Limb (tissue), 2 donors: ENCODE measurements around the gene PLEKHG5.
"Not testable (repeated sequence)": the region's sequence is repeated elsewhere in the genome, so short reads cannot be mapped to it uniquely, and the experiment has no call there.

ENCODE experiments used
- DNase-seq, 2 donors: peaks; one replicate each; pipeline ENCODE4 v3.0.0-alpha.2; 2016; ENCODE audit errors: extremely low spot score in 2 of 2

The PLEKHG5 gene

GRCh38 chr1:6497215-6497866 is 5.9 kb upstream of the PLEKHG5 start:
- DNase-seq = peak in 1 of 2 donors; percentile 74

DNA sequence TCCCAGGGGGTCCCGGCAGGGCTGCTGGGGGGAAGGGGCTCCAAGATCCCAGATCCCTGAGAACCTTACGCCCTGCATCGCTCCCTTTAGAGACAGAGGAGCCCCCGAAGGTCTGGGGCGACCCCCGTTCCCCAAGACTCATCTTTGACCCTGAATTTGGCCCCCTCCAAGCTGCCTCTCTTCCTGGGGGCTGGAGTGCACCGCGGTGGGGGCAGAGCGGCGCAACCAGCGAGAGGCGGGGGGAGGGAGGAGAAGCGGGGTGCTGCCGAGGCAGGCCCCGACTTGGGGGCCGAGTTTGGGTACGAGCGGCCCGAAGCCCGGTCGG is 5.4 kb upstream of the PLEKHG5 start:
- no peak for DNase-seq

DNA sequence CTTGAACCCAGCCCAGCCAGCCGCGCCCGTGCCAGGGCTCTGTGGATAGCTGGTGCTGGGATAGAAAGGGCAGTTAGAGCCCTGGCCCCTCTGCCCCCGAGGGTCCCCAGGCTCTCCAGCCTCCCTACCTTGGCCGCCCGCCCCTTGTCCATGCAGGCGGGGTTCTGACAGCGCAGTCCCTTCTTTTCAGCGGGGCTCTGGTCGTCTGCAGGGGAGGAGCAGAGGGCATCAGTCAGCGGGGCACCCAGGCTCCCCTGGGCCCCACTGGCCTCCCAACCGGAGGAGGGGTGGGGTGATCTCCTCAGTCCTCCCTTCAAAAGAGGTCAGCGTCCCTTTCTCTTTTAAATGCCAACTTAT is 4.9 kb upstream of the PLEKHG5 start:
- DNase-seq = no peak

- no peak for DNase-seq
Observed at GRCh38 chr1:6495540-6496364, 4.3 kb upstream of the PLEKHG5 start.

GRCh38 chr1:6495041-6495441 is 3.6 kb upstream of the PLEKHG5 start:
- no peak for DNase-seq

GRCh38 chr1:6494627-6495026 is 3.2 kb upstream of the PLEKHG5 start:
- no peak for DNase-seq

GRCh38 chr1:6493834-6494223 is 2.4 kb upstream of the PLEKHG5 start:
- not testable (repeated sequence) for DNase-seq

DNA sequence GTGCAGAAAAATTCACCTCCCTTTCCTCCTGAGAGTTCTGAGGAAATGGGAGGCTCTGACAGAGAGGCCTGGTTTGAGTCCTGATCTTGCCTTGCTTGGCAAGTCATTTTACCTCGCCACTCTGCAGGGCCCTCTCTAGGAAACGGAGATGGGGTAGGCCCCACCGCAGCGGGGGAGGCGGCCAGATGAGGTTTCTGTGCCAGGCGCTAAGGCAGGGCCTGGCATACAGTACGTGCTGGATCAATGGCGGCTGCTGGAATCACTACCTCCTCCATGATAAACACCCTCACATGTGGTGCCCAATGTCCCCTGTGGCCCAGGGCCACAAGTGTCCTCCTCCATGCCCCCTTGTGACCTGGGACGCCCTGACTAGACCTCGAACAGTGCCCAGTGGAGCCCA is 499 bp upstream of the PLEKHG5 start:
- no peak for DNase-seq

- no peak for DNase-seq
Observed at GRCh38 chr1:6491081-6491449, 402 bp downstream of the PLEKHG5 start.

DNA sequence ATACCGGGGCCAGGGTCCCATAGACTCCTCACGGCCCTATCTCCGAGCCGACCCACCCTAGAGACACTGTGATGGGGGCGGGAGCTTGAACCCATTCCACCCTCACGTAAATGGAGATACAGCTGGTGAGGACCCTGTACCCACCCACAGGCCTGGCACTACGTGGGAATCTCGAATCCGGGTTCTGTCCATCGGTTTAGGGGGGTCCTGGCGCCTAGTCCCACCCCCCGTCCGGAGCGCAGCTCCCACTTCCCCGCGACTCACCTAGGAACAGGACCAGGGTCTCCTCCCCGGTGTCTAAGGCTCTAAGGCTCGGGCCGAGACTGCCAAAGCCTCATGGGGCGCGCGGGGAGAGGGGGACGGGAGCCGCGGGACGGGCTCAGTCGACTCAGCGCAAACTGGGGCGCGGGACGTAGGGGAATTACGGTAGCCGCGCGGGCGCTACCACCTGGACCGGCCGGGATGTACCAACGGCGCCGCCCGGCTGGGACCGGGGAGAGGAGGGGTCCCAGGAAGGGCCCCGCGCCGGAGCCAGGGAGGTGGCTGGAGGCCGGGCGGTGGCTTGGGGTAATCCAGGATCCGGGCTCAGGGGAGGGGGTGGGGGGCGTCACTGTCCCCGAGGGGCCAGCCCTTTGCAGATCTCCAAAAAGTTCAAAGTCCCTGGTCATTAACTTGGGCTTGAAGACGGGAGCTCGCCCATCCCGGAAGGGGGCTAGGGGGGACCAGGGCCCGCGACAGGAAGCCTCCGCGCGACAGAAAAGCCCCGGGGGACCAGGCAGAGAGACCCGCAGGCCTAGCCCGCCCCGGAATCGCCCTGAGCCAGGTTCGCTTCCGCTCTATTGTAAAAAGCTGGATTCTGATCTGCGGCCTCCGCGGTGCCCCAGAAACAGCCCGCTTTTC is 1.0 kb downstream of the PLEKHG5 start:
- DNase-seq = peak in 1 of 2 donors; percentile 81

GRCh38 chr1:6489799-6490180 is 1.7 kb downstream of the PLEKHG5 start:
- DNase-seq = peak; percentile 54 to 86

DNA sequence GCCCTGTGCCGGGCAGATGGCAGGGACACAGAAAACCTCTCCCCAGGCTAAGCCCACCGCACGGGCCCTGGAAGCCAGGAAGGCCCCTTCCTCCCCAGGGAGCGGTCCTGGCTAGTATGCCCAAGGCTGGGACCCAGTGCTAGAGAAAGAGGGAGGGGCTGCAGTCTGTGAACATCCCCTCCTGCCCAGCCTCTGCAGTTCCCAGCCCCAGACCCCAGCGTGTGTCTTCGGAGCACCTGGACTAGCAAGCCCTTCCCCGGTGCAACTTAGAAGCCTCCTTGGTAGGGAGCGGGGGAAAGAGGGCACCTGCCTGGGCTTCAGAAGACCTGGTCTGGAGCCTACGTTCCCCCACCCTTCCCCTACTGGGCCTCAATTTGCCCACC is 2.1 kb downstream of the PLEKHG5 start:
- DNase-seq = no peak

DNA sequence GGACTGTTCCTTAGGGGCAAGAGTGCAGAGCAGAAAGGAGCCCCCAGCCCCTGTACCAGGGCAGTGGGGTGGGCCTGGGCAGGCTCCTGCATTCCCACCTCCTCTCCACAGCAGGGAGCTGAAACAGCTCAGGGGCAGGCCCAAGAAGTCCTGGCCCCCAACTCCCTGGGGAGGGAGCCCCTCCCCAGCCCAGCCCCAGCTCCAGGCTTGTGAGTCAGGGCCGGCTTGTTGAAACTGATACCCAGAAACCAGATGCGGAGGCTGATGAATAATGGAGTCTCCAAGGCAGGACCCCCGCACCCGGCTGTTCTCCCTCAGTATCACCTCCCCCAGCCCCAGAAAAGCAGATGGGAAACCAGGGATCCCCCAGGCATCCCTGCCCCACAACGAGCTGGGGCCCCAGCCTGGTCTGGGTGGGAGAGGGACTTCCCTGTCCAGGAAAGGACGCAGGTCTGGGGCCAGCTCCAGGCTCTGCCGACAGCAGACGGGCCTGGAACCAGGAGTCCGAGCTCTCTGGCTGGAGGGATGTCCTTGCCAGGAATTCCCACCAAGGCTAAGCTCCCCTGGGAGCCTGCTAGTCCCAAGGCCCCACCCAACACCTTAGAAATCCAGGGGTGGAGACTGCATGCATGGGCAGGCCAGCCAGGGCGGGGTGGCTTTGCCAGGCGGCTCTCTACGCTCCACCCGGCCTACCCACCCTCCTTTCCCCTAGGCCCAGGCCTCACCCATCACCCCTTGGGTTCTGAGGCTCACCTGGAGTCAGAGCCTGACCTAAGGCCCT is 2.7 kb downstream of the PLEKHG5 start:
- DNase-seq = no peak

DNA sequence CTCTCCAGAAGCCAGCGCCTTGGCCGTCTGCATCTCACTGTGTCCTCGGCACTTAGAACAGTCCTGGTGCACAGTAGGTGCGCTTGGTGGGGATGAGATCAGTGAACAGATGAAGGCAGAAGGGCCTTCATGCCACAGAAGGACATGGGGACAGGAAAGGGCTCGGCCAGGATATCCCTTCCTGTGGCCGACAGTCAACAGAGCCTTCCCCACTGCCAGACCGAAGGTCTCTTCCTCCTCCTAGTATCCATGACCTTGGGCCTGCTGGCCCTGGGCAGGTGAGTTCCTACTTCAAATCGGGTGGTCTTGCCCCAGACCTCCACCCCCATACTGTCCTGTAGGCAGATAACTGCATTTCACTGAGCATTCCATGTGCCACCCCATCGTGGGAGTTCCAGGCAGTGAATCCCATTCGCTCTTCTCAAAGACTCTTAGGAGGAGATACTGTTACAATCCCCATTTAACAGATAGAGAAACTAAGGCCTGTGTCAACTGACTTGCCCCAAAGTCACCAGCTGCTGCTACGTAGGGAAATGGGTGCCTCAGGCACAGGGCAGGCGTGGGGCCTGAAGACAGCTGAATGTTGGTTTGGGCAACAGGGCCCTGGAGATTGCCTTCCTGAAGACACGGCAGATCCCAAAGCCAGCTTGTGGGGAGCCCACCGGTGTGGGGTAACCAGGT is 3.5 kb downstream of the PLEKHG5 start:
- no peak for DNase-seq

DNA sequence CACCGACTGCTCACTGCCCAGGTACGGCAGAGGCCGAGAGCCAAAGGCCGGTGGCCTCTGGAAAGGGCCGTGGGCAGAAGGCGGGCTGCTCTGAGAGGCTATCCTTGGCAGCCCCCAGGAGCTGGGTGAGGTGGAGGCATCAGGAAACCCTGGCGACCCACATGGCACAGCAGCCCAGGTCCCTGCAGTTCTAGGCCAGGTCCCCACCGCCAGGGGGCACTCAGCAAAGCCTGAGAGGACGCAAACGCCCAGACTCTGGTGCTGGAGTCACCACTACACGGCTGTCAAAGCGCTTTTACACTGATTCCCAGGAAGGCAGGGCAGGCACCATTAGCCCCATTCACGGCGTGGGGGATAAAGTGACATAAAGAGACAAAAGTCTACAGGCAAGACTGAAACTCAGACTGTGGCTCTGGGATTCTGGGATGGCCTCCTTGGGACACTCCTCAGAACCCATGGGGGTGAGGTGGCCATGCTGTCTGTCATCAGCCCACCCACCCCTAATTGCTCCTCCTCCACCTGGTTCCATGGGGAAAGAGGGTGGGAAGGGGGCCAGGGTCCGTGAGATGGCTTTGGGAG is 4.9 kb downstream of the PLEKHG5 start:
- DNase-seq = peak; percentile 77 to 91

GRCh38 chr1:6485168-6486101 is 6.0 kb downstream of the PLEKHG5 start:
- DNase-seq = peak in 1 of 2 donors; percentile 65

GRCh38 chr1:6484826-6485167 is 6.7 kb downstream of the PLEKHG5 start:
- DNase-seq = no peak

DNA sequence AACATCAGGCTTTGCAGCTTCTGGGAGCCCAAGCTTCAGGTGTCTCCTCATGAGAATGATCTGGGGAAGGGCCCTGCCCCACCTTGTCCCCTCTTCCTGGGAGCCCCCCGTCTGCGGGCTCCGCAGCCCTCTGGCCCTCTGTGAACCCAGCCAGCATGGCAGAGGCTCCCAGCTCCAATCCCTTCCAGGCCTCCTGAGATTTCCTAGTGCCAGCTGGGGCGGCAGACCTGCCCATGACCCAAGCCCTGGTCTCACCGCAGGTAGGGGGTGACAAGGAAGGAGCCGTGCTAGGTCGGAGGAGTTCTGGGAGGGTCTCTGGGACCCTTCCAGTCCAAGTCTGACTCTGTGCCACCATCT is 7.7 kb downstream of the PLEKHG5 start:
- no peak for DNase-seq

- no peak for DNase-seq
Observed at GRCh38 chr1:6483017-6483760, 8.3 kb downstream of the PLEKHG5 start.
